HG03521 (cell line): ENCODE data around the gene ABCA2.

Experiments used
- ATAC-seq: cut with Tn5 transposase; IDR thresholded peaks from one replicate; pipeline ENCODE4 v1.9.1; 2021; ENCODE audit warnings: mild to moderate bottlenecking, moderate library complexity; ENCODE audit not compliant: unreplicated experiment

Gene ABCA2

DNA sequence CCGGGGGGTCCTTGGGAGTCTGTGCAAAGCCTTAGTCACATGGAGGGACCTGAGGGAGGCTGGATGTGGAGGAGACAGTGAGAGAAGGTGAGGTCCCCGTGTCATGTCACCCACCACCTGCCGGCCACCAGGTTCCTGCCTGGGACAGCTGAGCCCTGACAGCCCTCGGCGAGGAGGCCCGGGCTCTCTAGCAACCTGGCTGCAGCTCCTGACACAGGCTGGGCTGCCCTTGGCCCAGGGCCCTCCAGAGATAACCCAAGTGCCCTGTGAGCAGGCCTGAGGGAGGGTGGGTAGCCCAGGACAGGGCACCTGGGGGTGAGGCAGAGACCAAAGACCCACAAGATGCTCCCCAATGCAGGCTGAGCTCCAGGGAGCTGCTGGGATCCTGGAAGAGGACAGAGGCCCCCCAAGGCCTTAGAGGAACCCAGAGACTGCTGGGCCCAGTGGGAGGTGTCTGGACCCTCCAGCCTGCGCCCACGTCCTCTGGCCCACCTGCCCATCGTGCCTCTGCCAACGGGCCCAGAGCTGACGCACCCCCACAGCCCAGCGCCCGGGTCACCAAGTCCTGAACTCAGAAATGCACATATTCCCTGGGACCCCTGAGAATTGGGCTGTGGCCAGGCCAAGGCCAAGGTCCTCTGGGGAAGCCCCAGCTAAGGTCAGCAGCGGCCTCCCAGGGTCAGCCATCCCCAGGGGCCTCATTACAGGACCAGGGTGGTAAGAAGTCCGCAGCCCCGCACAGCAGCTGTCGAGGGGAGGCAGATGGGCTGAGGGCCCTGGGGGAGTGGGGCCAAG lies 59.5 kb downstream of the ABCA2 start:
- no peak for ATAC-seq

DNA sequence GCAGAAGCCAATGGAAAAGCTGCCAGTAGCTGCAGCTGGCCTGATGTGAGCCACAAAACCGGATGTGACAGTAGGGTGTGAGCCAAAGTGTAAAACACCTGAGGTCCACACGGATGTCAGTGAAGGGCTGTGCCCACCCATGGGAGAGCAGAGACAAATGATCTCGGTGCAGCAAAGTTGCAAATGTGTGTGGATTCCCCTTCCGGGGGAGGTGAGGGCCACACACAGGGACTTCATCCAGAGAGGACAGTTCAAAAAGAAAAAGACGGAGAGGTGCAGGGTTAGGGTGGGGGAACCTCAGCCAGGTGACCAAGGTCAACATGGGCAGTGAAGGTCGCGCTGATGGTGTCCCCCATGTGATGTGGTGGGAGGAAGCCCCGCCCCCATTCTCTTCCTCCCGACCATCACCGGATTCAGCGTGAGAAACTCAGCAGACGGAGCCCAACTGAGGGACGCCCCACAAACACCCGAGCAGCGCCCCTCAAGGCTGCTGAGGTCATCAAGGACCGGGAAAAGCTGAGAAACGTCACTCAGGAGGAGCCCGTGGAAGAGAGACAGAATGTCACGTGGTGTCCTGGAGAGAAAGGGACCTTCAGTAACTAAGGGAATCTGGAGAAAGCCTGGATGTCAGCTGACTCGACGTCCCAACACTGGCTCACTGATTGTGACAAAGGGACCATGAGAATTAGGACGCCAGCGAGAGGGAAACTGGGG lies 62.1 kb downstream of the ABCA2 start:
- ATAC-seq = no peak

DNA sequence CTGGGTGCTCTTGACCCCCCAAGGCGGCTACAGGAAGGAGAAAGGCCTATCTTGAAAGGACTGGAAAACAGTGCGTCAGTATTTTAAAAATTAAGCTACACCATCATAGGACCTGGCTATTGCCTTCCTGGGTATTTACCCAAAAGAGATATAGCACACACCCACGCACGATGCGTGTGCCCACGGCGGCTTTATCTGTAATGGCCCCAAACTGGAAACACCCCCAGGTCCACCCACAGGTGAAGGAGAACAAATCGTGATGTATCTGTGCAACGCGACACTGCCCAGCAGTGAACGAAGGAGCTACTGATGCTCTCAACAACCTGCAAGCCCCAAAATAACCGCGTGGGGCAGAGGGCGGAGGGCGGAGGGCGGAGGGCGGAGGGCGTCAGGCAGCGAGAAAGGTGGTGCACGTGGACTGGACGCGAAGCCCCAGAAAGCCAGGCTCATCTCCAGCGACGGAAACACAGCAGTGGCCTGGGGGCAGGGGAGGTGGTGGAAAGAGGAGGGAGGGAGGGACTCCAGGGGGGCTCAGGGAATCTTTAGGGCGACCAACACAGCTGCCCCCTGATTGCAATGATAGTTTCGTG lies 63.1 kb downstream of the ABCA2 start:
- ATAC-seq = no peak

DNA sequence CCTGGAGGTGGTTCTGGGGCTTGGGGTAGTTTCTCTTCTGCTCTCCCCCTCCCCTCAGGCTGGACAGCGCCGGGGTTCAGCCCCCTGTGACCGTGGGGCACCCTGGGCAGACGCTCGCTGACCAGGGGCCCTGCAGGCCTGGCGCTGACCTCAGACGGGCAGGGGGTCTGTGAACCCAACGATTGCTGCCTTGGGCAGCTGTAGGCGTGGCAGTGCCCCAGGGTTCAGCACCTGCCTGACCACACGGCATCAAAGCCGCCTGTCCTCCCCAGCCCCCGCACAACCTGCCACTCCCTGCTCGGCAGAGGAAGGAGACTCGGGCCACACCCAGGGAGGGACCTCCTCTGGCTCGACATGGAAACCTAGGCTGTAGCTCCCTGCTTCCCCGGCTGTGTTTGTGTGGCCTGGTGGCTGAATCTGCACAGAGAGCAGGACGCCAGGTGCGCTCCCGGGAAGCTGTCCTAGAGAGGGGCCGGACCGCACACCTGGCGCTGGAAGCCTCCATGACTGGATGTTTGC lies 63.8 kb downstream of the ABCA2 start:
- ATAC-seq = no peak

DNA sequence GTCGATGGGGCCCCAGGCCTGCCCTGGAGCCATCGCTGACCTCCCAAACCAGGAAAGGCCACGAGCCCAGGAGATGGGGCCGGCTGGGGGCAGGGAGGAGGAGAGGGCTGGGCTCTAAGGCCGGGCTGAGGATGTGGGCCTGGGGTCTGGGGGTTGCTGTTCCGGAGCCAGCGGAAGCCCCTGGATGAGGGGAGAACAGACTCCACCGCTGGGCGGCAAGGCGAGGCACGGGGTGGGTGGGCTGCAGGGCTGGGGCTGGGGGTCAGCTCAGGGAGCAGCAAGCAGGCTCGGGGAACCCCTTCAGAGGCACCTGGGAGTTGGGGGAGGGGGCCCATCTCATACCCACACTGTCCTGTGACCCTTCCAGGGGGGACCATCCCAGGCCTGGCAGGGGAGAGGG lies 64.3 kb downstream of the ABCA2 start:
- ATAC-seq = no peak

DNA sequence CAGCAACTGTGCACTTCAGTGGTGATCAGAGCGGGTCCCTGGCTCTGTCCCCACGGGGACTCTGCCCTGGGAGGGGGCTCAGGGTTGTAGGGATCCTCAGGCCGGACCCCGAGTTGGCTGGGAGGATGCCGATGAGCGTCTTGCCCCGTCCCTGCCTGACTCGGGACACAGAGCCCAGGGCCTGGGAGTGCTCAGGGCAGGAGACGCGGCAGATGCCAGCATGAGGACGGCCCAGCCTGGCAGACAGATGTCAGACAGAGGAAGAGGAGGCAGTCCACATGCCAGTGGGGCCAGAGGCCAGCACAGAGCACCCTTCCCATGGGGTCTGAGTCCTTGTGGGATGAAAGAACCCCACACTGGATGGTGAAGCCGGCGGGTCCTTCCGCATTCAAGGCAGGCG lies 64.7 kb downstream of the ABCA2 start:
- no peak for ATAC-seq

DNA sequence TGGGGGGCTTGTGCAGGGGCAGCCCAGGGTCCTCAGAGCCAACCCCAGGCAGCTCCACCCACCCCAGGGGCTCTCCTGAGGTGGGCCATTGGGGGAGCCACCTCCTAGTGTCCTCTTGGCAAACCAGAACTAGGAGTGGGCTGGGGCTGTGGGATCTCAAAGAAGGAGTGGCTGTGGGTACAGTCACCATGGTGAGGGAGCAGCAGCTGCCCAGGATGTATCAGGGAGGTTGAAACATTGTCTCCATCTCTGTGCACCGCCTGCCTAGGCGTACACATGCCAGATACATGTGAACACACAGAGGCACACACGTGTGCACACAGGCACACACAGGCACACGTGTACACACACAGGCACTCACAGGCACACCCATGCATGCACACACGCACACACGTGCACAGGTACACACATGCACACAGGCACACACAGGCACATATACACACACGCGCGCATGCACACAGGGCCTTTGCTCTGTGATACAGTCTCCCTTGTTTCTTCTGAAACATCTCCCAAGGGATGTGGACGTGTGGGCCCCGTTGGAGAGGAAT lies 65.3 kb downstream of the ABCA2 start:
- no peak for ATAC-seq

DNA sequence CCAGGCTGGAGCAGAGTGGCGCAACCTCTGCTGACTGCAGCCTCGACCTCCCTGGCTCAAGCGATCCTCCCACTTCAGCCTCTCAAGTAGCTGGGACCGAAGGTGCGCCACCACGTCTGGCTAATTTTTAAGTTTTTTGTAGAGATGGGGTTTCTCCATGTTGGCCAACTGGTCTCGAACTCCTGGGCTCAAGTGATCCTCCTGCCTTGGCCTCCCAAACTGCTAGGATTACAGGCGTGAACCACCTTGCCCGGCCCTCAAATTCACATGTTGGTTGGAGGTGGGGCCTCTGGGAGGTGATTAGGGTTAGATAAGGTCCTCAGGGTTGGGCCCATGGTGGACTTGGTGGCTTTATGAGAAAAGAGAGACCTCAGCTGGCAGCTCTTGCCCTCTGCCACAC lies 65.9 kb downstream of the ABCA2 start:
- no peak for ATAC-seq

DNA sequence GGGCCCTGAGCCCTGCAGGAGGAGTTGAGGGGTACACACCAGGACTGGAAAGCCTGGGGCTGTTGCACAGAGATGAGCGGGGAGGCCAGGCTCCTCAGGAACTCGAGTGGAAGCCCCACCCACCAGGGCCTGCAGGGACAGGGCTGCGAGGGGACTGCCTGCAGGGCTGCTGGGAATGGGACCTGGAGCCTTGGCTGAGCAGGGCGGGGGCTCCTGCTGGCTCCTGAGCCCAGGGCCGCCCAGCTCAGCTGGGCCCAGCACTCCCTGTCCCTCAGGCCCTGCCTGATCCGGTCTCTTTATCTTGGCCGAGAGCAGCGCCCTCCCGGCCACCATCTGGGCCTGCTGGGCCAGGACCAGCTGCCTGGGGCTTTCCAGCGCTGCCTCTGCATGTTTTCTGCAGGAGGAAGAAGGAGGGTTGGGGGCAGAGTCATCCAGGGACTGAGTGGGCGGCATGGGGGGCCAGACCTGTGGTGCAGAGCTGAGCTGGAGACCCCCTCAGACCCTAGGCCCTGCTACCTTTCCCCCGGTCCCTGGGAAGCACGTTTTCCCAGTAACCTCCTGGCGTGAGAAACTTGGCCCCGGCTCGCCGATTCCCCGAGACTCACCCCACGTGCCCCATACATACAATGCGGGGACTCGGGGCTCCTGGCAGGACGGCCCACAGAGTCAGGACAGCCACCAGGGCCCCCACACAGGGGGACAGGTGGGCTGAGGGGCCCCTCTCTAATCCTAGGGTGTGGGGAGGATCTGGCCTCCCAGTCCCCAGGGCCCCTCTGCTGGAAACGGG lies 66.6 kb downstream of the ABCA2 start:
- no peak for ATAC-seq

DNA sequence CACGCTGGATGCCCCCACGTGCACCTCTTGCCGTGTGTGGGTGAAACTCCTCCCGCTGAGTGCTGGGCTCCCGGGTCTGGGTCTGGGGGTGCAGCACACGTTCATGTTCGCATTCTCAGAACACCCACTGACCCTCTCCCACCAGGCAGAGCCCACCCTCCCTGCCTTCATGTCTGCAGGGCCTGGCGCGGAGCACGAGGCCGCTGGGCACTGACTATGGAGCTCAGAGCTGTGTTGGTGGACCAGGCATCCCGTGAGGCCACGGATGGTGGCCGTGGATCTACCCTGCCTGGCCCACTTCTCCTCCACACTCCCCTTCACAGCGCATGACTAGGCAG lies 67.1 kb downstream of the ABCA2 start:
- no peak for ATAC-seq

DNA sequence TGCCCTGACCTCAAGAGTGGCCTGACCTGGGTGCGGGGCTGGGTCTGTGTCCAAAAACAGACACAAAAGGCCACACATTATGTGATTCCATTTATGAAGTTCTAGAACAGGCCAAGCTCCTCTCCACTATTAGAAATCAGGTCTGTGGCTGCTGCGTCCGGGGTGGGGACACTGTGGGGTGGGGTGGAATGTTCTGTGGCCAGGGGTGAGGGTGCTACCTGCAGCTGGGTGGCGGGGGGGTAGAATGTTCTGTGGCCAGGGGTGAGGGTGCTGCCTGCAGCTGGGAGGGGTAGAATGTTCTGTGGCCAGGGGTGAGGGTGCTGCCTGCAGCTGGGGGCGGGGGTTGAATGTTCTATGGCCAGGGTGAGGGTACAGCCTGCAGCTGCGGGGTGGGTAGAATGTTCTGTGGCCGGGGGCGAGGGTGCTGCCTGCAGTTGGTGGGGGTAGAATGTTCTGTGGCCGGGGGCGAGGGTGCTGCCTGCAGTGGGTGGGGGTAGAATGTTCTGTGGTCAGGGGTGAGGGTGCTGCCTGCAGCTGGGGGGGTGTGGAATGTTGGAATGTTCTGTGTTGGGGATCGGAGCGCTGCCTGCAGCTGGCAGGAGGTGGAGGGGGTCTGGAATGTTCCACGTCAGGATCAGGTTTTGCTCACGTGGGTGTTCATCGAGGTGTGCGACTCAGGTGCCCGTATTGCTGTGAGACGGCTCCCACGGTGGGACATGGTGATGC lies 67.7 kb downstream of the ABCA2 start:
- no peak for ATAC-seq

DNA sequence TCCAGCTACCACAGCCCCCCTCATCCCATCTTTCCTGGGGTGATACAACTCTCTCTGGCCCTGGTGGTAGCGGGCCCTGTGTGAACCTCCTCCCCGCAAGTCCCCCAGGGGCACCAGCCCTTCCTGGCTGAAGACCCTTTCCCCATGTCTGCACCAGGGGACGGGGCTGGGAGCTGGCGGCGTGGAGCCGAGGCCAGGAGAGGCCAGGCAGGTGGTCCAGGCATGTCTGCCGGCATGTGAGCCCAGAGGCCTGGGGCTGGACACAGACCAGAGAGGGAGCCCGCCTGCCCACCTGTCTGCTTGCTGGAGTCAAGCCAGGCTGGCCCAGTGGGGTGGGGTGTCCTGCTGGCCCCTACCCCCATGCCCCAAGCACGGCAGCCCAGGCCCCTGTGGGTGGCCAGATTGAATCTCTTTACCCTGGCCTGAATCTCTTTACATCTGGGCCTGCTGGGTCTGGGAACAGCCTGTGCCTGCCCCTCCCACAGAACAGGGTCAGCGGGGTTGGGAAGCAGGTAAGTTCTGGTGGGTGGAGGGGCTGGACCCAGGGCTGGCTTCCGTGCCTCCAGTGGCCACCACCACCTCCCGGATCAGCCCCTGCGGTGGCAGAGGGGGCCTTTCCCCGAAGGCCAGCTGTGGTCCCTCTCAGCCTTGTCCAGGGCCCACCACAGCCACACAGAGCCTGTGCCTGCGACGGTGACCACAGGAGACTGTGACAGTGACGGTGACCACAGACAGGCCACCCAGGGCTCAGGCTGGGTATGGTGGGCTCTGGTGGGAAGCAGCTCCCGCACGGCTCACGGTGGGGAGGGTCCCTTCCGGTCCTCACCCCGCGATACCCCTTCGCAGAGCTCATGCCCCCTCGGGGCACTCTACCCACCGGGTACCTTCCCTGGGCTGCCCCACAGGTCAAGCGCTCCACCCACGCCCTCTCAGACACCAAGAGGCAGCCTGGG lies 68.9 kb downstream of the ABCA2 start:
- ATAC-seq = no peak

DNA sequence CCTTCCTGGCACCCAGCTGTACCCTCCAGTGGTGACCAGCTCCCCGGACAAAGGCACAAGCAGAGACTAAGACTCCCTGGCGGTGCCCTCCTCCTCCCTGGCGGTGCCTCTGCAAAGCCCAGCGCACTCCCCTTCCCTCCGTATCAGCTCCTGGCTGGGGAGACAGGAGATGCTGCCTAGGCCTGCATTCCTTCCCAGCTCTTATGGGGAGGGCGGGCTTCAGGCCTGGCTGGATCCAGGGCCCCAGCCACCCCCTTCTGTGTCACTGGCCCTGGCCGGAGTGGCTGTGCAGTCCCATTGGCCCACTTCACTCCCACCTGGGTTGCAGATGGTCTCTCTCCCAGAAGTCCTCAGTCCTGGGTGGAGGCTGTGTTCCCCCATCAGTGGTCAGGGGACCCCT lies 69.6 kb downstream of the ABCA2 start:
- no peak for ATAC-seq

DNA sequence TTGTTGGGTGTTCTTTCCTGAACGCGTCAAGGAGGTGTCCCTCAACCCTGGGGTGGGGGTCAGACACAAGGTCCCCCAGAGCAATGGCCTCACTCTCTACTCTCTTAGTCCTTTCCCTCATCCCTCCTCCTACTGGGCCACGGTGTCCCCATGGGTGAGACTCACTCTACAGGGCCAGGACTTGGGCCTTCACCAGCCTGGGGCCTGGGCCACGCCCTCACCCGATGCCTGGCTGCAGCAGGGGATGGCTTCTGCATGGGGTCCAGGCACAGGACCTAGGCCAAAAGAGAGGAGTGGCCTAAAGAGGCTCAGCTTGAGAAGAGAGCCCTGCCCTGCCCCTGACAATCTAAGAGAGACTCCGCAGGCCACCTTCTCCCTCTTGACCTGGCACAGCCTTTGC lies 70.1 kb downstream of the ABCA2 start:
- ATAC-seq = no peak

DNA sequence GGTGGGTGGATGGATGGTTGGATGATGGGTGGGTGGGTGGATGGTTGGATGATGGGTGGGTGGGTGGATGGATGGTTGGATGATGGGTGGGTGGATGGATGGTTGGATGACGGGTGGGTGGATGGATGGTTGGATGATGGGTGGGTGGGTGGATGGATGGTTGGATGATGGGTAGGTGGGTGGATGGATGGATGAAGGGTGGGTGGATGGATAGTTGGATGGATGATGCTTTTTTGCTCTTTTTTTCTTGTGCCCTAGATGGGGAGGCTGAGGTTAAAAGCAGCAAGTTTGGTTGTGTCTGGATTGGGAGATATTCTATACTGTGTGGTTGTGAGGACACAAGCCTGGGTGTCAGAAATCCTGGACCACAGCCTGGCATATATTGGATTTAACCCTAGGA lies 70.6 kb downstream of the ABCA2 start:
- no peak for ATAC-seq
